ENCODE results near the gene PAPSS2.

DNA sequence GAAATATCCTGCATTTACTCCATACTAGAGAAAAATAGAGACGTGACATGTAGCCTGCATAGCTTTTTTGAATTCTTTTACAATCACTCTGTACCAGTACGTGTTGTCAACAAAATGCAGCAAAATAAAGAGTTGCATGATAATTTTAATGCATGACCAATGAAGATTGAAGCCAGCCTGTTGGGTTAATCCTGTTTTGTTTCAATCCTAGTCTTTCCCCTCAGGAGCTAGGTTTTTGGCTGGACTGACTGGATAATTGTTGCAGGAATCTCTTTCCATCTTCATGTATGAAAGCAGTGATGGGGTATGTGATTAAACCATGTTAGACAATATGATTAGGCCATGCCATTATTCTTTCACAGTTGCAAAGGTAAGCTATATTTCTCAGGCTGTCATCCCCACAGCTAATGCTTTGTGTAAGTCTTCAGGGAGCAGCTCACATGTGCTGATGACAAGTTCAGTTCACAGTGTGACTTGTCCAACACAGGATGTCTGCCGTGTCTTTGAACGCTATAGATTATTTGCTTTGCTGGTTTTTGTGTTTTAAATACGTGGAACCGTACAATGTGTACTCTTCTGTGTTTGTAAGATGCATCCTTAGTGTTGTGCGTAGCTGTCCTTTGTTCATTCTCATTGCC, 24.4 kb downstream of the PAPSS2 start:
- TF ChIP-seq, protein P1, sequence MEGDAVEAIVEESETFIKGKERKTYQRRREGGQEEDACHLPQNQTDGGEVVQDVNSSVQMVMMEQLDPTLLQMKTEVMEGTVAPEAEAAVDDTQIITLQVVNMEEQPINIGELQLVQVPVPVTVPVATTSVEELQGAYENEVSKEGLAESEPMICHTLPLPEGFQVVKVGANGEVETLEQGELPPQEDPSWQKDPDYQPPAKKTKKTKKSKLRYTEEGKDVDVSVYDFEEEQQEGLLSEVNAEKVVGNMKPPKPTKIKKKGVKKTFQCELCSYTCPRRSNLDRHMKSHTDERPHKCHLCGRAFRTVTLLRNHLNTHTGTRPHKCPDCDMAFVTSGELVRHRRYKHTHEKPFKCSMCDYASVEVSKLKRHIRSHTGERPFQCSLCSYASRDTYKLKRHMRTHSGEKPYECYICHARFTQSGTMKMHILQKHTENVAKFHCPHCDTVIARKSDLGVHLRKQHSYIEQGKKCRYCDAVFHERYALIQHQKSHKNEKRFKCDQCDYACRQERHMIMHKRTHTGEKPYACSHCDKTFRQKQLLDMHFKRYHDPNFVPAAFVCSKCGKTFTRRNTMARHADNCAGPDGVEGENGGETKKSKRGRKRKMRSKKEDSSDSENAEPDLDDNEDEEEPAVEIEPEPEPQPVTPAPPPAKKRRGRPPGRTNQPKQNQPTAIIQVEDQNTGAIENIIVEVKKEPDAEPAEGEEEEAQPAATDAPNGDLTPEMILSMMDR (IDR thresholded peaks at IDR 0.05), result no peak
- no peak for TF ChIP-seq POLR2AphosphoS5 (IDR thresholded peaks at IDR 0.05)
